Activated CD4-positive, alpha-beta T cell treated with anti-CD3 and anti-CD28 coated beads for 24 hours (primary cell): ENCODE results near the gene GRIA4.
"Not testable (repeated sequence)": the region's sequence is repeated elsewhere in the genome, so short reads cannot be mapped to it uniquely, and the experiment has no call there.

ENCODE experiments used
- DNase-seq, 2 donors: peaks; one replicate each; pipeline ENCODE4 v3.0.0-alpha.2; 2020; ENCODE audit warnings: low read depth in 2 of 2

GRIA4 gene

DNA sequence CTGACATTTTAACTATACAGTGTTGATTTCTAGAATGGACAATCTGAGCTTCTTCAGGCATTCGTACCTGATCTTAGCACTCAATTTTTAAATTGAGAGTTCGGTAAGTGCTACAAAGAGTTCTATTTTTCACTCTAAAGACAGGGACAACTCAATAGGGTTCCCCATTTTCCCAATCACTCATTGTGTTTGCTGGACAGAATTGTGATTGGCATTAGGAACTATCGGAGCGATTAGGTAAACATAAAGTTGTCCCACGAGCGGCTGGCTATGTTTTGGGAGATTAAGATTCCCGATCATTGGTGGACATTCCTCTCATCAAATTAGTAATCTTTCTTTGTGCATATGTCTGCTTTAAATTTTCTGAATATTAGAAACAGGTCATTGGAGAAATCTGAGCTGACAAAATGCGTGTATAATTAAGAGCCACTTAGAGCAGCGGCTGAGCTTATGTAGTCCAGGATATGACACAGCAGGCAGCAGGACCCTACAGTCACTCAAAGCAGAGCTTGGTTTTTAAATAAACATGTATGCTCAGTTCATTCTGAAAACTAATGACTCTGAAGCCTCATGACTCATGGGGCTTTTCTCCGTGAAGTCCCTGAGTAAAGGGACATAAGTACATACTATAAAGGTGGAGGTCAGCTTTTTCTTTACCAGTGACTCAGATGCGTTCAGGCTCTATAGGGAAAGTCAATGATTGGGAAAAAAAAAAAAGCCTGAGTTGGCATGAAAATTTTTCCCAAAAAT is 109.4 kb downstream of the GRIA4 start:
- no peak for DNase-seq

DNA sequence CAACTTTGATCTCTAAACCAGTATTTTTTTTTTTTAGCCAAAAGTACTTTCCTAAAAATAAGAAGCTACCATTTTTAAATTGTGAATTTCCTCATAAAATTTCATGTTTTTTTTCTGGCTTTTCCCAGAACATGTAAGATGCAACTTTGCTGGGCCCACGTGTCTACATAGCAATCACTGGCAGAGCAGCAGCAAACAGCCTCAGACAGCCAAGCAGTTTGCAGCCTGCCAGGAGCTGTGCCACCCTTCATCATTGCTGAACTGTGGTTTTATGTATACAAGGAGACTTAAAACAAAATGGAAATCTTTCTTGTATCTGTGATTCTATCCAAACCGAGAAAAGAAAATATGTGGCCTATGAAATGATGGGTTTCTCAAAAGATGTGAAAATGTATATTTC is 110.2 kb downstream of the GRIA4 start:
- no peak for DNase-seq

DNA sequence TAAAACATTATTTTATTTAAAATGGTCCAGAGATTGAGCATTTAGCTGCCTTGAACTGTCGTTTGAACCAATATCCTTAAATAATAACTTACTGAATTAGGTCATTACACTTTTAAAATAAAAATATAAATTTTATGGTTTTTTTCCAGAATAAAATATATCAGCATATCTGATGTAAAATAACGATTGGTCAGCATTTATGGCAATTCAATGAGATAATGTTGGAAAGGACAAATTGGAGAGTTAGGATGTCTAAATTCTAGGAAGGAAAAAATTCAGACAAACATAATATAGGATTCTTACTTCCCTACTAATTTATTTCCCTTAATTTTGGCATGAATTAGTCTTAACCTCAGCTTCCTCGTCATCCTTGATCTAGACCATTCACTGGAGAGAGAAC is 113.4 kb downstream of the GRIA4 start:
- no peak for DNase-seq

DNA sequence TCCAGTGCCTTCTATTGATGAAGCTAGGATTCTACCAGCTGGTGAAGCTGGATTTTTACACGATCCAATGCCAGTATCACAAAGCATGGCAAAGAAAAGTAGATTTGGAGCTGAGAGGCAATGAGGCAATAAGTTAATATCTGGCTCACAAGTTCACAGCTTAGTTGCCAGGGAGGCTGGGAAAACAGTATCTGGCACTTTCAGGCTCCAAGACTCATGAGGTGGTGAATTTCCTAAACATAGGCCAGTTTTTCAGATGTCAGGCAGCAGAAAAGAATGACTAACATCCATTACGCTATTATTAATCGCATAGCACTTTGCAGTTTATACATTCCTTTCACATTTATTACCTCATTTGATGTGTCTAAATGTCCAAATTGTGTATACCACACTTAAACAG is 122.7 kb downstream of the GRIA4 start:
- DNase-seq = no peak

DNA sequence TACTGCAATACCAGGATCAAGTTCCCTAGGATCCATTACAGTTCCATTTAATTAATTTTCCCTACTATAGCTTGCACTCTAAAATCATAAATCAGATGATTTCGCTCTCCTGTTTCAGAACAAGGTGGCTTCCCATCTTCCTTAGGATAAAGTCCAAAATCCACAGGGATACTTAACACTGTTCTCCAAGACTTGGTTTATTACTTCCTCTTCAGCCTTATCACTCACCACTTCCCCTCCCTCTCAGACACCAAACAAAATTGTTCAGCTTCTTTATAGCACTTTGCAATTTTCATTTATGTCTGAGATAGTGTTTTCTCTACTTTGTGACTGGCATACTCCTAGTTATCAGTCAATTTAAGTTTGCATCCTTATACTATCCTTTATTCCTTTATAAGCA is 124.6 kb downstream of the GRIA4 start:
- DNase-seq = no peak

DNA sequence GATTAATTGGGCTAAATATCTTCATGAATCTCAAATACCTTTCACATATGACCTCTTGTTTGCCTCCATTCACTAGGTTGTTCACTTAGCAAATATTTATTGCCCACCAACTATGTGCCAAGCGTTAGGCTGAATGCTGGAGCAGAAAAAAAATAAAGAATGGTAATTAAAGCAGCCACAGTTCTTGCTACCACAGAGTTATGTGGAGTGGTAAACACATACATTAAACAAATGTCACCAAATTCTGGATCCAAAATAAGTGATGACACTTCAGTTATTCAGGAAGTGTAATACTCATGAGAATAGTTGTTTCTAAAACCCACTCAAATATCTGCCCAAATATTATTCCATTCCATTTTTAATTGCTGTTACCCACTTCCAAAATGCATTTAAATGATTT is 128.4 kb downstream of the GRIA4 start:
- DNase-seq = no peak

DNA sequence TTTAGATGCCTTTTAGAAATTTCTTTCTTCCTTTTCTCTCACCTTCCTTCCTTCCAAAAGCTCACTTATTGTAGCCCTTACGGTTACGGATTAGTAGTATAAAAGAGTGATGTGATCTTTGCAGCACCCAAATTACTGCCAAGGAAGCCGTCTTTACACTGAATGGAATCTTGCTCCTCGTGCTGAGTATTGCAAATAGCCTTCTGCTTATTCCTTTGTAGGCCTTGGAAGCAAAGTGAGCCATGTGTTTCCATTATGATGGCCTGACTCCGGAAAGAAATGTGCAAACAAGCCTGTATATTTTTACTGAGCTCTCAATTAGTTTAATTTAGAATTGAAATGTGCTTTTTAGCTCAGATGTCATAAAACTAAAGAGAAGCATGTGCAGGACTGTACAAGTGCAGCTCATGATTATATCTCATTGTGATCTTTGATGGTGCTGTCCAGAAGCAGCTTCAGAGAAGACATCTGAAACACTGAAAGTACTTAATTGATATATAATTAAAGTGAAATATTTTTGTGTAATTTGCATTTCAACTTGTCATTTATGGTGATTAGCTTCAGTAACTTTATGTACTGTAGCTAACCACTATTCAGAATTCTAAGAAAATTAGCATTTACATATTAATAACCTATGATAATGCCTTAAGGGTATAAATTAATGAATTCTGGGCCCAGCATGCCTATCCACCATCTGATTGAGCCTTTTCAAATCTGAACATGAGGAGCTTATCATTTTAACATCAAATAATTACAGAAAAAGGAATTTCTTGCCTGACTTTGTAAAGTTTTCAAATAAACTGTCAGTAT is 129.3 kb downstream of the GRIA4 start:
- DNase-seq = no peak

DNA sequence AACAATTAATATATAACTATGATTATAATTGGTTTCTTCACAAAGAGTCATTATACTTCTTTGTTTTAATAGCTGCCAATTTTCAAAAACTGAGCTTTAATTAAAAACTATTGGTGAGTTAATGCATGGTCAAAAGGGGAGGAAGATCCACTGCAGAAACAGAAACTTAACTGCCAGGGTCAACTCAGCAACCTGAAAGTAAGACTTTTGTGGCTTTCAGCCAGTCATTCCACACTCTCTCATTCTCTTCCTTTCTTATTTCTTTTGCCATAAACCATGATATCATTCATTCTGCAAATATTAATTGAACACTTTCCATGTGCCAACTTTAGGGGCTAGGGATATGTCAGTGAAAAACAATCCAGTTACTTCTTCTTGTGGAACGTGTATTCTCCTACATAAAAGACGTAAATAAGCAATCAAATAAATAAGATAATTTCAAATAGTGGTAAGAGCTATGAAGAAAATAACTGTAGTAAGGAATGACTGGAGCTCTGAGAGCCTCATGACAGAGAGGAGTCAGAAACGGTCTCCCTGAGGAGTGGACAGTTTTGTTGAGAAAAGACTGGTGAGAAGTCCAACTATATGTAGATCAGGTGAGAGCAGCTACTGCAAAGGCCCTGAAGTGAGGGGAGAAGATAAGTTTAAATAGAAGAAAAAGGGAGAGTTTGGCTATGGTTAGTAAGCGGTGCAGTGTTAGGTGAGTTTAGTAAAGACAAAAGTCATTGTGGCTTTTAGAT is 130.5 kb downstream of the GRIA4 start:
- no peak for DNase-seq

DNA sequence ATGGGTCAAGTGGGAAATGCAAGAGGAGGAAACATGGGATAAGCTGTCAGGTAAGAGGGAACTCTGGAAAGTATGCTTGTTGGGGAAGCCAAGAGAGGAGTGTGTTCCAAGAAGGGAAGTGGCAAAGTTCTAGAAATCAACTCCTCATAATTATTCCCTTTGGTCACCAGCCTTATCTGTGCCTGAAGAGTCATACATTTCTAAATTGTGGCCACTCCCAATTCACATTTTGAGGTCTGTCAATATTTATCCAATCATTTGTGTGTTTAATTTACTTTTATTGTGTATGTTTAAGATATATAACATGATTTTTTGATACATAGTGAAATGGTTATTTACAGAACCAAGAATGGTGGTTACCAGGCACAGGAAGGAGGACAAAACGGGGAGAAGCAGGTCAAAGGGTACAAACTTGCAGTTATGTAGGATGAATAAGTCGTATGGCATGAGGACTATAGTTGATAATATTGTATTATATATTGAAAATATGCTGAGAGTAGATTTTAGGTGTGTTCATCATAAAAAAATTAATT is 131.7 kb downstream of the GRIA4 start:
- DNase-seq = no peak

DNA sequence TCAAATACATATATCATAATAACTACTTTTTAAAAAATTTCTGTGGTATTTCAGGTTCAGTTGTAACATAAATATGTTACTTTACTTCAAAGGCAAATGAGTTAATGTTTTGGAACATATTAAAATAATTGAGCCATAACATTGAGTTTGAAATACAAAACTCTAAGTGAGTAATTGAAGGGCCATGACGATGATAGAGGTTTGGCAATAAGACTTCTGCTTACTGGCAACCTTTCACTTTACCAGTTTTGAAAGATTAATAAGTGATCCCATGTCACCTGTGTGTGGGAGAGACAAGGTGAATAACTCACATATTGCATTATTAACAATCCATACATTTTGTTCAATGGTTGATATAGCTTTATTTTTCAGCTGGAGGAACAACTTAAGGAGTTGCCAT is 144.4 kb downstream of the GRIA4 start:
- DNase-seq = no peak

DNA sequence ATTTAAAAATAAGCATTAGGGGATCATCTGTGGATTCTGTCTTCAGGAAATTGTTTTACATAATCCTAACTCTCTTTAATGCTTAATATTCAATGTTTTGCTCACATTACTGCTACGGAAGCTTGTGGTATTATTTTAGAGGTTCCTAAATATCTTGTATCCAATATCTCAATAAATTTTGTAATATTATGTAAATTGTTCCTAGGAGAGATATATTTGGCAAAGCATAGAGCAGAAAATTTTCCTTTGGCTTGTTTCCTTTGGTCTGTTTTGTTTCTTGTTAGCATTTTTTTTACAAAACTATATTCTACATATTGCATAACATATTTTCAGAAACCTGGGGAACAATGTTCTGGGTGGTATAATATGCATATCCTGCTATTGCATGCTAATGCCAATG is 144.8 kb downstream of the GRIA4 start:
- DNase-seq = no peak

DNA sequence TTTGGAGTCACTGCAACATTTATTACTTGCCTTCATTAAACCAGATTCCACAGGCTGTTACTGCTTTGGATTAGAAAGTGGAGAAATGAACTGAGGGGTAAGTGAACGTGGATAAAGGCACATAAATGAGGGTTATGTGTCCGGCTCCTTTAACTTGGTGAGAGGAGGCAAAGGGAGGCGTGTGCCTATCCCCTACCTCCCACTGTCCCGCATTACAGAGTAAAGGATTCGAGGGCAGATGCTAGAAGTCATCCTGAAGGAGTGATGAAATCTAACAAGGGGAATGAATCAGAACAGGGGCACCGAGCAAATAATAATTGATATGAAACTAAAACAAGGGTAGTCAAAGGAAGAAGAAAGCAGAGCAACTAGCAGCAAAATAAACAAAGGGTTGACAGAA is 147.2 kb downstream of the GRIA4 start:
- no peak for DNase-seq

DNA sequence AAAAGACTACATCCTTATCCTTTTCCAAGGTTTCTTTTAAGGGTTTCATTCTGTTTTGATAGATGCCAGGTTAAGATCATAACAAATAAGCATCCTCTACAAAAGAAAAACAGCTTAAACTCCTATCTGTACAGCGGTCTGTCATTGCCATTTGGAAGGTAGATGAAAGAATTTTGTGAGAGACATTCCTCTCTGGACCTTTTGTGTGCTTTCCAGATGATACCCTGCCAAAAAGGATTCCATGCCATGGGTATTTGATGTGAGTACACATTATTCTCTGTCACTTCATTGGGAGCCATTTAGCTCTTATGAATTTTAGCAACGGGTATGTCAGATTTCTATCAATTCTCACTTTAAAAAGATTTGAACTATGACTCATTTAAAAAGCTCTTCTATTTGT is 153.7 kb downstream of the GRIA4 start:
- DNase-seq = no peak

DNA sequence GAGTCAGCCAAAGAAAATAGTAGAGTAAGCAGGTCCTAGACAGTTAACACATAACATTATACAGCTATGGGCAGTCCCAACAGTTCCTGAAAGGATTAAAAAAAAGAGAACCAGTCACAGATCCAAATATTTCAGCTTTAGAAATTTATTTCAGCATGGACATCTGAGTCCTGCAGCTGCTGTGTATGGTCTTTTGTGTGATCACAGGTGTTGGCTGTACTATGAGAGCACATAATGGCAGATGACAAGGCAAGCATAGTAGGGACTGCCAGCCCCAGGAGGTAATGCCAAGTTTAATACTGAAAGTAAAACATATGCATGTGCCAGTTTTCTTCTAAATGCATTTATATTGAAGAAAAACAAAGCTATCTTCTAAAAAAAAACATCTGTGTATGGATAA is 158.1 kb downstream of the GRIA4 start:
- DNase-seq = no peak

DNA sequence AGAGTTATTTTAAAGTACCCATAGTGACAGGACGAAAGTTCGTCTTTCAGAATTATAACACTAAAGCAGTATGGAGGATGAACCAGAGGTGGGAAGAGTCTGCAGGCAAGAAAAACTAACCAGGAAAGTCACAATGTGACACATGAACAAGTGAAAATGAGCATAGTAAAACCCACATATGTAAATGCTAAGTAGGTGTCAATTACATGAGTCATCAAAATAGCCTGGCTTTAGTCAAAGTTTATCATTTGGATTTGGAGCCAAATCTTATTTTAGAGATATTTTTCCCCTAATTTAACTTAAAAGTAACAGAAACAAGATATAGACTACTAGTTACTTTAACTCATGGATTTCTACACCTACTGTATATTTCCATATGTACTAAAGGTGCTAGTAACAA is 159.8 kb downstream of the GRIA4 start:
- no peak for DNase-seq

DNA sequence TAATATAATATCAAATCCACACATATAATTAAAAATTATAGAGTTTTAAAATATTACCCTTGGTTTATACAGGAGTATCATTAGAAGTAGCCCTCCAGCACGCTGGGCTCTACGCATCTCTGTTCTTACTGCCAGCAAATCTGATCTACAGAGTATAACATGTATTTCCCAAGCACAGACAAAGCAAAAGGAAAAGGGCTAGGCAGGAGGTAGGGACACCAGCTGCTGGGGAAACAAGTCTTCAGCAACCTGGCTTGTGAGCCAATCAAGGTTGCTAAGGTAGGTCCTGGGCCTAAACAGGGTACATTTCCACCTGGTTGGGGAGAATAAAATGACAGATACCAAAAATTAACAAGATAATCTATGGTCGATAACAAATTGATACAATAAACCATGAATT is 163.6 kb downstream of the GRIA4 start:
- not testable (repeated sequence) for DNase-seq

DNA sequence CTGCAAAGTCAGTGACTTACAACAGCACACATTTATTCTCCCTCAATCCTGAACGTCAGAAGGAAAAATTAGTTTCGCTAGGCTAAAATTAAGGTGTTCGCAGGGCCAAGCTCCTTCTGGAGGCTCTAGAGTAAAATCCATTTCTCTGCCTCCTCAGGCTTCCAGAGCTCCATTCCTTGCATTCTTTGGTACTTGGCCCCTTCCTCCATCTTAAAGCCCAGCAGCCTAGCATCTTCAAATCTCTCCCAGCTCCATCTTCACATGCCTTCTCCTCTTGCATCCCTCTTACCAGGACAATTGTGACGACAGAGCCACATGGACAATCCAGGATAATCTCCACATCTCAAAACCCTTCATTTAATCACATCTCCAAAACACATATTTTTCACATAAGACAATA is 165.0 kb downstream of the GRIA4 start:
- DNase-seq = no peak

DNA sequence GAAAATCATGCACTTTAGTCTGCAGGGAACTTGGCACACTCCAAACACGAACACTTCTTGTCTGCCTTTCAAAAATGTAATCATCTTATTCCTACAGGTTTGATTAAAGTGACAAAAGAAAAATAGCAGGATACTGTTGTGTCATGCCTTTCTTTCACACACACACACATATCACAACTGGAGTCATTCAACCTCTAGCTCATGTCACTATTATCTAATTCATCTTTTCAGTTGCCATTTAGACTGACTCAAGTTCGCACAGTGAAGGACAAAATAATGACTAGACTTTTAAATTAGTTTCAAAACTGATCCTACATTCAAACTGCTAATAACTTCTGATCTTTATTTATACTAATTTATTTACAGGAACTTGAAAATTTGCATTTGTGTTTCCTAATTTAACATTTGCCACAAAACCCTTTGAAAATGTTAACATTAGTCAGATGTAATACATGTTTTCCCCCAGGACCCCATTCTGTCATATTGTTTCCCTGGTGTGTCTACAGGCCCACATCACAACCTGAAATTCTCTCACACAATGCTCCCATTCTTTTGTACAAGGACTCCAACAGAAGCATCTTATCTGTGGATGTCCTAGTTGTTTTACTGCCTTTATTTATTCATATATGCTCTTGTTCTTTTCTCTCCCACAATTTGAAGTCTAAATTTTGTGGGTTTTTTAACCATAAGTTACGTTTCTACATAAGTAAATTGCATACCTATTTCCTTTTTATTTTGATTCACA is 171.1 kb downstream of the GRIA4 start:
- DNase-seq = no peak

DNA sequence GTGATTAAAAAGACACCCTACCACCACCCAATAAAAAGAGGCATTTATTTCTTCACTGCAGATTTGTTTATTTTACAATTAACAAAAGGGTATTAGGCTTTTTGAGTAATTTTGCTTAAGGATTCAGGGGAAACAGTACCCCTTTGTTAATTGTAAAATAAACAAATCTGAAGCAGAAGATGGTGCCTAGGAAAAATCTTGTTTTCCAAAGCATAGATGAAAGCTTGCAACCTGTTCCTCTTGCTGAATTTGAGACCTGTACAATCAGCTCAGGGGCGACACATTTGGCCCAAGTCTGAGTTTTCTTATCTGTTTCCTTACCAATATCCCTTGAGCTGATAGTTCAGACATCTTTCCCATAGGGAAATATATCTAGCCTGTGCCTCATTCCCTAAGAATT is 171.9 kb downstream of the GRIA4 start:
- DNase-seq = no peak

DNA sequence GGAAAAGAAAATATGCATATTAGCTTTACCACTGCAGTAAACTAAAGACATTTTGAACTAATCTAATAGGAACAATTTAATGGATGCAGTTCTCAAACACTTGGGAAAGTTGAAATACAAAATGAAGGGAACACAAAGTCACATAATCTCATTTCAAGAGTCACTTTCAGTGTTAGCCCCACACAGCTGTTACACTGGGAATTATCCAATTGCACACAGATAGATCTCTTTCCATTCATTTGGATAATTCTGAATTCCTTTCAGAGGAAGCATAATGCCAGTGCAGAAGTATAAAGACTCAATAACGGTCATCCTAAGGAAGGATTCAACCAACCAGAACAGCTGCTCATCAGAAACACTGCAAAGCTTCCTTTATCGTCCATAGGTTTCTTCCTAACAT is 173.3 kb downstream of the GRIA4 start:
- no peak for DNase-seq

DNA sequence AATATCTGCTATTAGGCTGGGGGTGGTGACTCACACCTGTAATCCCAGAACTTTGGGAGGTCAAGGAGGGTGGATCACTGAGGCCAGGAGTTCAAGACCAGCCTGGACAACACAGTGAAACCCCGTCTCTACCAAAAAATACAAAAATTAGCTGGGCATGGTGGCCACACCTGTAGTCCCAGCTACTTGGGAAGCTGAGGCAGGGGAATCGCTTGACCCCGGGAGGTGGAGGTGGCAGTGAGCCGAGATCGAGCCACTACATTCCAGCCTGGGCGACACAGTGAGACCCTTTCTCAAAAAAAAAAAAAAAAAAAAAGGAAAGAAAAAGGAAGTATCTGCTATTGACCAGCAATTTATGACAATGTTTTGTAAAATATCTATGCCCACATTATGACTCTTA is 176.0 kb downstream of the GRIA4 start:
- DNase-seq = not testable (repeated sequence)

DNA sequence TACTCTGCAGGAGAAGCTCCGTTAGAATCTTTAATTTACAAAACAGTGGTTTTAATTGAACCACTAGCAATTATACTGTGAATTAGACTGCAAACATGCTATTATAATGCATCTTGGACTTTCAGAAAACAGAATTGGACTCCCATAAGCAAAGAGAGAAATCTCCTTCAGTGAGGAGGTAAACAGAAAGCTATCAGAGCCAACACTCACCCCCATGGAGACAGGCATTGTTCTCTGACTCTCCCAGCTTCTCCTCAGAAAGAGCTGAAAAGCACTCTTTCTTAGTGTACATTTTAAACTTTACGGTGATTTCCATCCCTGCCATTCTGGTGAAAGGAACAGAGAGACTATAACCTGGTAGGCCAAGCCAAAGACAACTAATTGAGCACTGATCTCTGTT is 176.9 kb downstream of the GRIA4 start:
- no peak for DNase-seq
